GM12878 (cell line): ENCODE measurements around the gene CHFR. TPM values are rescaled to one million over a fixed set of nuclear protein-coding genes. Genes with fewer than 3 reads are reported as not detected.

ENCODE experiments used
- ASH2L ChIP-seq: fragments of 300-600, 200-600 bp; sonication (generic); IDR thresholded peaks from 2 replicates; pipeline ENCODE4 v1.6.1; 2017; ENCODE audit warnings: low read depth, mild to moderate bottlenecking, borderline replicate concordance
- EP300 ChIP-seq, 2 experiments: fragments of 150-350 bp in 1 of 2; IDR thresholded peaks; 2 replicates each; pipeline ENCODE4 v1.6.1; 2011 to 2012; ENCODE audit warnings: low read depth in 2 of 2, low read length in 2 of 2, borderline replicate concordance in 1 of 2, improper control_type of control experiment in 1 of 2, inconsistent platforms in 1 of 2; ENCODE audit not compliant: control insufficient read depth in 1 of 2
- KDM1A ChIP-seq: fragments of 200-600 bp; sonication (generic); IDR thresholded peaks from 2 replicates; pipeline ENCODE4 v1.6.1; 2016; ENCODE audit warnings: borderline replicate concordance
- POLR2AphosphoS5 ChIP-seq: IDR thresholded peaks from 2 replicates; pipeline ENCODE4 v1.6.1; 2011; ENCODE audit warnings: mild to moderate bottlenecking, low read length, inconsistent platforms
- RBBP5 ChIP-seq: fragments of 200-600 bp; sonication (generic); conservative IDR thresholded peaks from 2 replicates; pipeline ENCODE4 v1.6.1; 2016
- SMC3 ChIP-seq: IDR thresholded peaks from 2 replicates; pipeline ENCODE4 v1.6.1; 2011; ENCODE audit warnings: low read length, improper control_type of control experiment, borderline replicate concordance
- YY1 ChIP-seq: IDR thresholded peaks from 2 replicates; pipeline ENCODE4 v1.6.1; 2011; ENCODE audit warnings: low read depth, mild to moderate bottlenecking, low read length
- ZBTB11 ChIP-seq: fragments of 450-650 bp; formaldehyde crosslinking; IDR thresholded peaks from 2 replicates; pipeline ENCODE4 v1.5.0; 2022; ENCODE audit warnings: mild to moderate bottlenecking, missing genetic modification characterization
- ZBTB33 ChIP-seq: fragments of 450-650 bp; IDR thresholded peaks from 2 replicates; pipeline ENCODE4 v1.6.1; 2017; ENCODE audit warnings: mild to moderate bottlenecking
- polyA plus RNA-seq, 11 experiments: library from polyadenylated mRNA; depleted of rRNA in 4 of 11; unstranded in 6 of 11; stranded (reverse) in 5 of 11; fragments of >200 nt; fragmentation: Nextera tagmentation in 4 of 11; fragmentation: Illumina TruSeq in 1 of 11; extraction: Ambion mirVana in 4 of 11; extraction: Trizol in 1 of 11; gene quantifications; 1 replicate in 1 of 11; 2 replicates in 10 of 11; pipeline versions ENCODE4 v1.2.1 to v1.2.3, GENCODE V29; 2011 to 2016; ENCODE audit warnings: inconsistent platforms in 2 of 11, missing spikeins in 2 of 11, low read depth in 1 of 11
- total RNA-seq, 4 experiments: library from RNA; depleted of rRNA in 3 of 4; stranded (reverse); fragments of >200 nt in 3 of 4; fragmentation: Illumina TruSeq in 1 of 4; extraction: Trizol in 1 of 4; gene quantifications; 2 replicates each; pipeline versions ENCODE4 v1.2.1 to v1.2.3, GENCODE V29; 2013 to 2021

Gene CHFR
- total and polyA plus RNA-seq, 10 of the 15 experiments (the other 5 are each of a cell fraction or from before 2014, with no cell fraction given) = 1.1 to 49.4 (median 34.4) TPM

- no peak for TF ChIP-seq ZBTB11
- TF ChIP-seq YY1 = no peak
- TF ChIP-seq POLR2AphosphoS5 = no peak
- TF ChIP-seq EP300 (IDR thresholded peaks at IDR 0.05; ENCODE audit: borderline replicate concordance in 1 of 2, control insufficient read depth in 1 of 2, low read depth in 2 of 2, low read length in 2 of 2) = no peak
- no peak for TF ChIP-seq ASH2L
- no peak for TF ChIP-seq KDM1A
- no peak for TF ChIP-seq RBBP5
- no peak for TF ChIP-seq ZBTB33
- no peak for TF ChIP-seq SMC3
Observed at GRCh38 chr12:132918680-132919079, 31.3 kb upstream of the CHFR start (continued).
